BLaER1 (cell line): Measurements from ENCODE around the gene SORCS2.

Experiments
- H3K27ac ChIP-seq: shearing (Covaris generic); formaldehyde crosslinking; 2 replicates; pipeline ENCODE4 v1.8.1; 2022
- H3K27me3 ChIP-seq: shearing (Covaris generic); formaldehyde crosslinking; 2 replicates; pipeline ENCODE4 v1.8.1; 2022
- H3K36me3 ChIP-seq: shearing (Covaris generic); formaldehyde crosslinking; 2 replicates; pipeline ENCODE4 v1.8.1; 2022
- H3K4me1 ChIP-seq: shearing (Covaris generic); formaldehyde crosslinking; 2 replicates; pipeline ENCODE4 v1.8.1; 2022
- H3K4me2 ChIP-seq: shearing (Covaris generic); formaldehyde crosslinking; 2 replicates; pipeline ENCODE4 v1.8.1; 2022
- H3K4me3 ChIP-seq: shearing (Covaris generic); formaldehyde crosslinking; 2 replicates; pipeline ENCODE4 v1.8.1; 2022
- H3K9ac ChIP-seq: shearing (Covaris generic); formaldehyde crosslinking; 2 replicates; pipeline ENCODE4 v1.8.1; 2022
- H3K9me3 ChIP-seq: shearing (Covaris generic); formaldehyde crosslinking; 2 replicates; pipeline ENCODE4 v1.8.1; 2022
- H4K20me1 ChIP-seq: shearing (Covaris generic); formaldehyde crosslinking; 2 replicates; pipeline ENCODE4 v1.8.1; 2022
- Cebpa-rat ChIP-seq: shearing (Covaris generic); IDR thresholded peaks from 2 replicates; pipeline ENCODE4 v1.8.1; 2022

The SORCS2 gene

DNA sequence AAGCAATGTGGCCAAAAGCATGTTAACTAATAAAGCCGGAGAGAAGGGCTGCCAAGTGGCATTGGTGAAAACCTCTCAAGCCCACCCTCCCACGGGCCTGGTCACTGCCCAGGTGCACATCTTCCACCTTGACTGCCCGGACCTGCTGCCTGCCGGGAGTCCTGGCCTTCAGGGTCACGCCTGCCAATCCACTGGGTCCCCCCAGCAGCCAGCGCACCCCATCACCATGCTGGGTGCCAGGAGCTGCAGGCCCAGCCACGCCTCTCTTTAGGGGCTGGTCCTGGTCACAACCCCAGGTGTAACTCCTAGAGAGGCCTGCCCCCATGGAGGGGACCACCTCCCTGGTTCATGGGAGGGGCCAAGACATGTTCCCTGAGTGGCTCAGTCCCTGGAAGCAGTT lies 176.0 kb downstream of the SORCS2 start:
- Histone ChIP-seq H3K4me2 (peak overlapping the region; percentile 72), H3K4me1 (peaks cover 86% of the 10 kb centered on the region), H3K27me3 (no peaks in the 10 kb centered on the region), H3K4me3 (no peak overlapping the region), H3K9me3 (no peaks in the 10 kb centered on the region), H4K20me1 (no peaks in the 10 kb centered on the region), H3K27ac (peak overlapping the region; percentile 58; the same call in 1 of the 2 replicates), H3K9ac (peak overlapping the region; percentile 4; the same call in 1 of the 2 replicates), H3K36me3 (no peaks in the 10 kb centered on the region)
- TF ChIP-seq Cebpa-rat = no peak

- Histone ChIP-seq H3K4me1 (peaks cover 98% of the 10 kb centered on the region), H3K9ac (0 out of 2 replicates have a peak overlapping the region, but pooled peaks have one; percentile 67), H3K27me3 (no peaks in the 10 kb centered on the region), H3K4me2 (no peak overlapping the region), H3K36me3 (no peaks in the 10 kb centered on the region), H3K27ac (peak overlapping the region; percentile 82), H4K20me1 (no peaks in the 10 kb centered on the region), H3K4me3 (no peak overlapping the region), H3K9me3 (no peaks in the 10 kb centered on the region)
- no peak for TF ChIP-seq Cebpa-rat
Observed at GRCh38 chr4:7369511-7369910, 177.2 kb downstream of the SORCS2 start.

DNA sequence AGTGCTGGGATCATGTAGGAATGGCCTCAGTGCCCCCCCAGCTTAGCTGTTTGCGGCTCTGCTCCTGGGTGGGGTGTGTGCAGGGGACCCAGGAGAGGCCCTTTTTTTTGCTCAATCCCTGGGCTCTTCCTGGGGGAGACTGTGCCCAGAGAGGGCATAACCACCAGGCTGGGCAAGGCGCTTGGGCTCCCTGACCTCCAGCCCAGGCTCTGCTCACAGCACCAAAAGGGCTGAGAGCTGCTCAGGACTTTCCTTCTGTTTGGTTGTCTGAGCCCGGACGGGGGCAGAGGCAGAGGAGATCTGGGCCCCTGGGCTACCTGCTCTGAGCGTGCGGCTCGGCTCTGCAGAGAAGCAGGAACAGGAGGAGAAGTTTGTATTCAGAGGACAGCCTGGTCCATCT lies 177.7 kb downstream of the SORCS2 start:
- TF ChIP-seq Cebpa-rat = no peak
- Histone ChIP-seq H3K4me3 (no peak overlapping the region), H3K27me3 (no peaks in the 10 kb centered on the region), H3K9me3 (no peaks in the 10 kb centered on the region), H3K36me3 (no peaks in the 10 kb centered on the region), H3K4me2 (peak overlapping the region; percentile 98), H3K9ac (peak overlapping the region; percentile 67; the same call in 1 of the 2 replicates), H3K4me1 (peaks cover 99% of the 10 kb centered on the region), H4K20me1 (no peaks in the 10 kb centered on the region), H3K27ac (peak overlapping the region; percentile 82)

- H3K27me3 ChIP-seq = no peaks in the 10 kb centered on the region
- no peak for TF ChIP-seq Cebpa-rat
- no peak overlapping the region for H3K4me3 ChIP-seq
- no peaks in the 10 kb centered on the region for H3K36me3 ChIP-seq
- H3K4me1 ChIP-seq = peaks cover 99% of the 10 kb centered on the region
- H3K4me2 ChIP-seq = peak overlapping the region; percentile 98
- no peaks in the 10 kb centered on the region for H3K9me3 ChIP-seq
- H3K27ac ChIP-seq = peak overlapping the region; percentile 82
- peak overlapping the region; percentile 67 for H3K9ac ChIP-seq
- H4K20me1 ChIP-seq = no peaks in the 10 kb centered on the region
Observed at GRCh38 chr4:7371210-7371941, 179.0 kb downstream of the SORCS2 start.

- Histone ChIP-seq H3K4me2 (peak overlapping the region; percentile 98), H3K27me3 (no peaks in the 10 kb centered on the region), H3K4me1 (peaks cover 99% of the 10 kb centered on the region), H3K4me3 (peak overlapping the region; percentile 55), H3K9ac (peak overlapping the region; percentile 67), H3K9me3 (no peaks in the 10 kb centered on the region), H4K20me1 (no peaks in the 10 kb centered on the region), H3K27ac (peak overlapping the region; percentile 82), H3K36me3 (no peaks in the 10 kb centered on the region)
- no peak for TF ChIP-seq Cebpa-rat
Observed at GRCh38 chr4:7372673-7373072, 180.3 kb downstream of the SORCS2 start.

- H4K20me1 ChIP-seq = no peaks in the 10 kb centered on the region
- H3K4me1 ChIP-seq = peaks cover 99% of the 10 kb centered on the region
- H3K4me2 ChIP-seq = peak overlapping the region; percentile 98
- peak overlapping the region; percentile 90 for H3K27ac ChIP-seq
- peaks cover 7% of the 10 kb centered on the region for H3K9me3 ChIP-seq
- no peak for TF ChIP-seq Cebpa-rat
- peak overlapping the region; percentile 67 for H3K9ac ChIP-seq
- no peaks in the 10 kb centered on the region for H3K27me3 ChIP-seq
- H3K4me3 ChIP-seq = peak overlapping the region; percentile 55
- H3K36me3 ChIP-seq = 0 out of 2 replicates have a peak, but pooled peaks cover 5% of the 10 kb centered on the region
Observed at GRCh38 chr4:7374571-7374970, 182.2 kb downstream of the SORCS2 start.

DNA sequence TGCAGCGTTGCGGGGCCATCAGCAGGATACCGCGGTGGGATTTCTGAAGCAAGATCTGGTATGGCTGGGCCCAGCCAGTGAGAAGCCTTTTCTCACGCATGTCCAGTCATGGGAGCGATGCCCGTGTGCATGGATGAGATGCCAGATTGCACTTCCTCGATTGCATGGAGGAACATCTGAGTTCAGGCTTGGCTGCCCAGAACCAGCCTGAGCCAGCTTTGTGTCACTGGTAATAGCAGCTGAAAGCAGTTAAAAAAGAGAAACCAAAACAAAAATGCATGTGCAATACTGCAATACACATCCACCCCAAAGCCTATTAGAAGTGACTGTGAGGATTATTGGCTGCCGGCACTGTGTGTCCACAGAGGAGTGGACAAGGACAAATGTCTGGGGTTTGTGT lies 183.1 kb downstream of the SORCS2 start:
- H3K36me3 ChIP-seq = 0 out of 2 replicates have a peak, but pooled peaks cover 5% of the 10 kb centered on the region
- peaks cover 99% of the 10 kb centered on the region for H3K4me1 ChIP-seq
- peak overlapping the region; percentile 55; the same call in 1 of the 2 replicates for H3K4me3 ChIP-seq
- no peaks in the 10 kb centered on the region for H3K27me3 ChIP-seq
- no peak for TF ChIP-seq Cebpa-rat
- peaks cover 7% of the 10 kb centered on the region for H3K9me3 ChIP-seq
- peak overlapping the region; percentile 90 for H3K27ac ChIP-seq
- peak overlapping the region; percentile 98 for H3K4me2 ChIP-seq
- peak overlapping the region; percentile 67 for H3K9ac ChIP-seq
- H4K20me1 ChIP-seq = no peaks in the 10 kb centered on the region

DNA sequence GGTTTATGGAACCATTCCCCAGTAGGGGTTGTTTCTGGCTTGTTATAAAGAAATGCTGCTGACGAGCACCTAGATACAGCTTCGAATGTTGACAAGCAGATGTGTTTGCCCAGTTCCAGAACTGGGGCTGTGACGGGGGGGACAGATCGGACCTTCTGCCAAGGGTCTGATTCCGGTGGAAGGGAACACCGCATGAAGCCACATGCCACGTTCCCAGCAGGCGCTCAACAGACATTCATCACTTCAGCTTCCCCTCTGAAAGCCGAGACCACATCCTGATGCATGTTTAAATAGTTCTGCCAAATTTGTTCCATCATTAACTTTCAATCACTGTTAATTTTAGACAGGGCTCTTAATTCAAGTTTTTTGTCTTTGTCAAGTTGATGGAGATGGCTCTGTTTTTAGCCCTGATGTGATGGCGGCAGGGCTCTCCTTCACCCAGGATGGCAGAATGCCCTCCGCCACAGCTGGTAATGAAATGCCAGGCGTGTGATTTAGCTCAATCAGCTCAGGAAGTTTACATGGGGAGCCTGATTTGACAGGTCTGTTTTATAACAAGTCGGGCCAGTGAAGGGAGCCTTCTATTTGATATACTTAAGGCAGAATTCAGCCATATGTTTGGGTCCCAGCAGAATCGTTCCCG lies 185.0 kb downstream of the SORCS2 start:
- Histone ChIP-seq H3K9me3 (peaks cover 7% of the 10 kb centered on the region), H3K27ac (peak overlapping the region; percentile 90), H3K4me3 (peak overlapping the region; percentile 61; the same call in 1 of the 2 replicates), H3K27me3 (no peaks in the 10 kb centered on the region), H3K36me3 (0 out of 2 replicates have a peak, but pooled peaks cover 5% of the 10 kb centered on the region), H4K20me1 (no peaks in the 10 kb centered on the region), H3K9ac (peak overlapping the region; percentile 67), H3K4me1 (peaks cover 99% of the 10 kb centered on the region), H3K4me2 (peak overlapping the region; percentile 98)
- TF ChIP-seq Cebpa-rat = no peak

GRCh38 chr4:7379186-7379585 lies 186.8 kb downstream of the SORCS2 start:
- H3K4me1 ChIP-seq = peaks cover 100% of the 10 kb centered on the region
- peak overlapping the region; percentile 98 for H3K4me2 ChIP-seq
- peak overlapping the region; percentile 90 for H3K27ac ChIP-seq
- H3K27me3 ChIP-seq = no peaks in the 10 kb centered on the region
- H4K20me1 ChIP-seq = no peaks in the 10 kb centered on the region
- no peak for TF ChIP-seq Cebpa-rat
- H3K9me3 ChIP-seq = peaks cover 7% of the 10 kb centered on the region
- peak overlapping the region; percentile 79 for H3K9ac ChIP-seq
- H3K36me3 ChIP-seq = 0 out of 2 replicates have a peak, but pooled peaks cover 5% of the 10 kb centered on the region
- H3K4me3 ChIP-seq = peak overlapping the region; percentile 61

- Histone ChIP-seq H3K27me3 (no peaks in the 10 kb centered on the region), H3K9me3 (peaks cover 7% of the 10 kb centered on the region), H4K20me1 (no peaks in the 10 kb centered on the region), H3K4me3 (peak overlapping the region; percentile 61), H3K27ac (peak overlapping the region; percentile 90), H3K4me1 (peaks cover 100% of the 10 kb centered on the region), H3K36me3 (0 out of 2 replicates have a peak, but pooled peaks cover 5% of the 10 kb centered on the region), H3K4me2 (peak overlapping the region; percentile 98), H3K9ac (peak overlapping the region; percentile 79)
- no peak for TF ChIP-seq Cebpa-rat
Observed at GRCh38 chr4:7379719-7380118, 187.4 kb downstream of the SORCS2 start.
